ENCODE data around the gene MRPL55.

MRPL55 gene

GRCh38 chr1:228102791-228103620, 6.1 kb downstream of the MRPL55 start, which contains the start of gene C1orf35:
Gene C1orf35, minus strand, starts transcription at chr1:228103325. Its CDS starts 98 bp downstream, at chr1:228103227.
- peak; percentile 40 to 93 (median 86) for DNase-seq

- DNase-seq: peak in 1 of 58 donors; percentile 39
These were observed 6.9 kb downstream of the MRPL55 start for GRCh38 chr1:228101994-228102790.

GRCh38 chr1:228101614-228101993, 7.5 kb downstream of the MRPL55 start:
- DNase-seq: no peak

GRCh38 chr1:228100822-228101613, 8.1 kb downstream of the MRPL55 start:
- DNase-seq: no peak

GRCh38 chr1:228099331-228099732, 9.8 kb downstream of the MRPL55 start:
- no peak for DNase-seq

- DNase-seq: no peak
These were observed 10.7 kb downstream of the MRPL55 start for GRCh38 chr1:228098323-228098931.

- no peak for DNase-seq
These were observed 11.6 kb downstream of the MRPL55 start for GRCh38 chr1:228097333-228098081.

- no peak for DNase-seq
These were observed 12.4 kb downstream of the MRPL55 start for GRCh38 chr1:228096416-228097332.

GRCh38 chr1:228095938-228096337, 13.2 kb downstream of the MRPL55 start:
- DNase-seq: no peak

GRCh38 chr1:228095161-228095560, 13.9 kb downstream of the MRPL55 start:
- no peak for DNase-seq

- no peak for DNase-seq
These were observed 14.6 kb downstream of the MRPL55 start for GRCh38 chr1:228094432-228095016.

GRCh38 chr1:228093050-228093906, 15.8 kb downstream of the MRPL55 start:
- DNase-seq: no peak

- DNase-seq: no peak
These were observed 16.6 kb downstream of the MRPL55 start for GRCh38 chr1:228092342-228093049.

- DNase-seq: no peak
These were observed 18.0 kb downstream of the MRPL55 start for GRCh38 chr1:228091084-228091483.

GRCh38 chr1:228090613-228091081, 18.5 kb downstream of the MRPL55 start:
- DNase-seq: peak in 5 of 58 donors; percentile 23 to 58 (median 36)

GRCh38 chr1:228089519-228090380, 19.3 kb downstream of the MRPL55 start:
- DNase-seq: peak in 2 of 58 donors; percentile 27 to 37
